Activated gamma-delta T cell treated with Interleukin-2 at 50 U/mL for 16 hours (primary cell): Measurements from ENCODE around the gene IDI2.

ENCODE experiments used
- DNase-seq: peaks from one replicate; pipeline ENCODE4 v3.0.0-alpha.2; 2020

The IDI2 gene

DNA sequence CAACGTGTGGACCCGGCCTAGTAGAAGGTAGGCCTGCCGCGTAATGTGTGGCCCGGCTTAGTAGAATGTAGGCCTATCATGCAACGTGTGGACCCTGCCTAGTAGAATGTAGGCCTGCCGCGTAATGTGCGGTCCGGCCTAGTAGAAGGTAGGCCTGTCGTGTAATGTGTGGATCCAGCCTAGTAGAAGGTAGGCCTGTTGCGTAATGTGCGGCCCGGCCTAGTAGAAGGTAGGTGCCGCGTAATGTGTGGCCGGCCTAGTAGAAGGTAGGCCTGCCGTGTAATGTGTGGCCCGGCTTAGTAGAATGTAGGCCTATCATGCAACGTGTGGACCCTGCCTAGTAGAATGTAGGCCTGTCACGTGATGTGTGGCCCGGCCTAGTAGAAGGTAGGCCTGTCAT, 49.3 kb downstream of the IDI2 start:
- no peak for DNase-seq

- no peak for DNase-seq
These were observed 50.9 kb downstream of the IDI2 start for GRCh38 chr10:974785-975074.

DNA sequence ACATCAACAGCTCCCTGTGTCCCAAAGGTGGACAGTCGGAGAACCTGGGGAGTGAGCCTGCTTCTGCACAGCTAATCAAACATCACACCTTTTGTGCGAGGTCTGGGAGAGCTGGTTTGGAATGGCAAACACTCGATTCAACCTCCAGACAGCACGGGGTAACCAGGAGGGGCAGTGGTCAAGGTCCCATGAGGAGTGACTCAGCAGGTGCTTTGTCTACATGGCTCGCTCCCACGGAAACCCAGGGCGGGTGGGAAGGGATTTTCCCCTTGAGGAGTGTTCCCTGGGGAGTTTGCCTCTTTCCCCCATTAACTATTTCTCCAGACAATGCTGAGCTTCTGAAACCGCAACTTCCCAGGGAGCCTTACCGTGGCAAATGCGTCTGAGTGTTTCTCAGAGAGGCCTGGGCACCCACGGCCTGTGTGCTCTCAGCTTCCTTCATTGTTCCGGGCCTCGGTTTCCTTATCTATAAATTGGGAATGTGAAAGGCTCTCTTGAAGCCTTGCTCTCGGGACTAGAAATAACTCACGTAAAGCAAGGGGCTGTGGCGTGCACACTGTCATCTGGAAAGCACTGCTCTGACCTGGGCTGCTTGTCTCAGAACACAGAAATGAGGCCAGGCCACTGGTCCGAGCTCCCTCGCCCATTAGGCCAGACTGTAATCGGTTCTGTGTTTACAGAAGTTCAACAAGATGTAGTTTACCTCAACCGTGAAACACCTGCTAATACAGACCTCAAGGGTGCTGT, 51.4 kb downstream of the IDI2 start:
- no peak for DNase-seq

- no peak for DNase-seq
These were observed 52.9 kb downstream of the IDI2 start for GRCh38 chr10:972763-973162.

DNA sequence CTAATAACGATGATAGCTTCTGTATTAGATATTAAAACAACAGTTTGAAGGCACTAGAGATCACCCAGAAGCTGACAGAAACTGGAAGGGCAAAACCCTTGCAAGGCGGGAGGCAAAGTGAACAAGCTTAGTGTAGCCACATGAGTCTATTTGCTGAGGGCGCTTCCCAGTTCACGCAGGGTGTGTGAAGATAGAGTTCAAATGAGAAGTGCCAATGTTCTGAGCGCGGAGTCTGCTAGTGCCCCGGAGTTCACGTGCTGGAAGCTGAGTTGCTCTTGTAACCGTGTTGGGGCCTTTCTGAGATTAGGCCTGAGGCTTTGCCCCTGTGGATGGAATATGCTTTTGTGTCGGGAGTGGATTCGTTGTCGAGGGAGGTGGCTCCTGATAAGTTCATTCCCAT, 54.0 kb downstream of the IDI2 start:
- no peak for DNase-seq

DNA sequence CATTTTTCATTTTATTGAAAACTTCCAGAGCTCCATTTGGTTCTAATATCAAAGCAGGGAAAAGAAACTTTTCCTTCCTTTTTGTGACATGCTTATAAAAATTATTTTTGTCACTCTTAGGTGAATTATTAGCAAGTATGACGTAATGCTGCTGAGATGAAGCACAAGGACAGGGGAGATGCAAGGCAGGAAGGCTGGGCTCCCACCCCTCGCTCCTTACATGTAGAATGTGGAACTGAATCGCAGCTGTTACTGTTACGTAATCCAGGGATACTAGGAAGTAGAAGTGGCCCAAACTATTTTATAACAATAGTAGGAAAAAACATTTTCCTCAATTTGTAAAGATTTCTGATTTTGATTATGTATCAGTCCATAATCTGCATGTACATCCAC, 54.5 kb downstream of the IDI2 start:
- no peak for DNase-seq

GRCh38 chr10:970311-971149, 55.1 kb downstream of the IDI2 start:
- no peak for DNase-seq

GRCh38 chr10:969473-970150, 56.0 kb downstream of the IDI2 start:
- DNase-seq = no peak
